ENCODE data around the gene FRMD4A.
"Not testable (repeated sequence)": the region's sequence is repeated elsewhere in the genome, so short reads cannot be mapped to it uniquely, and the experiment has no call there.

Gene FRMD4A

GRCh38 chr10:13939391-13939790, 391.3 kb downstream of the FRMD4A start:
- DNase-seq = no peak

GRCh38 chr10:13938950-13939349, 391.8 kb downstream of the FRMD4A start:
- DNase-seq = no peak

DNA sequence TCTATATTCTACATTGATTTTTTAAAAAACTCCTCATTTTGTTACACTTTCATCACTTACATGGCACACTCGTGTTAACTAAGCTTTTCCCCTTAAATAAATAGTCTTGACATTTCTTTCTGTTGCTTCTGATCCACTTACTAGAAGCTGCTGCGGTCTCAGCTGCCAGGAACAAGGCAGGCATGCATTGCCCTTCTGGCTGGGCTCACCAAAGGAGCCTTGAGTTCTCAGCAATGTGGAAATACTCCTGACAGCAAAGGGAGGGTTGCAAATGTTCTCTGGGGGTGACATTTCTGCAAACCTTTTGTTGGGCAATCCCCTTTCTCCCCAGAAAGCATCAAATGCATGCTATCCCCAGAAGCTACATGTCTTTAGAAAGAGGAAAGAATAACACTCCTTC, 393.9 kb downstream of the FRMD4A start:
- DNase-seq = no peak

DNA sequence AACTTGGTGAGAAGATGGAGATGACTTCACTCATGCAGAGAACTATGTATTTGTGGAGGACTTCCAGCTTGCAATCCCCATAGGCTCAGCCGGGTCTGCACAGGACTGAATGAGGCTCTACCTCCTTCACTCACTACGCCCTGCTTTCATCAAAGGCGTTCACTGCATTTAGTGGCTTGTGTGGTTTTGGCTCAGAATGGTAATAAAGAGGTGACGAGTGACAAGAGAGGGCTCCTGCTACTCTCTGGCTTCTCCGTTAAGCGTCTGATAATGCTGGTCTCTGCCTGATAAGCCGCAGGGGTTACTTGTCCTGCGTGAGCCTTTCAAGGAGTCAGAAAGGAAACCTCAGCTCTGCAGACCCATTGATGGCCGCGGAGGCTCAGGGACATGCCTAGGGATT, 400.6 kb downstream of the FRMD4A start:
- DNase-seq = no peak

DNA sequence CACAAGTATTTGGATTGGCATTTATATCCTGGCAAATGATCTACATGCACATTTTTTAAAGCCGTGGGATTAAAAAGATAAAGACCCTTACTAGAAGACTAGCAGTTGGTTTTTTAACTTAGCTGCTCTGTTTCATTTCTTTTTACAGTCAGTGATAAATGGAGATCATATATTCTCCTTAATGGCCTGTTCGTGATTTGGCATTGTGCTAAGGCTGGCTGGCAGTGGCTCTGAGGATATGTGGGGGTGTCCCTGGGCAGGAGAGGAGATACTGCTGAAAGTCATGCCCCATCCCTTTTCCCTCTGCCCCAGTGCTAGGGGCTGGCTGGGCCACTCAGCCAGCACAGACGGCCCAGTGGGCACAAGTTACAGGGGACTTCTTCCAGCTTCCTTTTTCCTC, 402.3 kb downstream of the FRMD4A start:
- DNase-seq = no peak

DNA sequence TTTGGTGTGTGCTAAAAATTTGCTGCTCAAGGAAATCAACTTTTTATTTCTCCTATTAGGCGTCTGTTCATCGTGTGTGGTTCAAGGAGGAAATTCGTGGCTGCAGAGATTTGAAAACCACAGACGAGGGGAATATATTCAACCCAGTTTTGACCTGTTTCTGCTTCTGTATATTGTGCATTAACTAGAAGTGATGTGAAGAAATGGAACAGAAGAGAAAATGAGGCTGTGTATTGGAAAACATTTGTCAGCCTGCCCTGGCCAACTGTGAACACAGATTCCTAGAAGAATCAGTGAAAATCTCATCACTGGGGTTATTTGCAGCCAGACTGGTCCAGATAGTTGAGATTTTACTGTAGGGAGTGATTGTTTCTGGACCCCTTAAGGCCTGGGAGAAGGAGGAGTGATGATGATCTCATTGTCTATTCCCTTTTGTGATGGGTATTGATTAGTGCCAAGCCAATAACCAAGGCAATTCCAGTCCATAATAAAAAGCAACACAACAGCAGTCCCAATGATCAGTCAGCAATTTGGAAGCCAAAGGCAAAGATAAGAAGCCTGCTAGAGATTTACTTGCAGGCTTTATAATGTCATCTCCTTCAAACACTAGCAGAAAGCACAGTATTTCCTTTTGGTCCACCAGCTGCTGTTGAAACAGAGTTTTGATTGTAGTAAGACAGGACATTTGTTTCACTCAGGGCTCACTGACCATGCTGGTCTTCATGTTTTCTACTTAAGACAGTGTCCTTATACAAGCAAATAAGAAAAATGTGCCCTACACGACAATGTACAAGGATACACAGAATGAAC, 404.5 kb downstream of the FRMD4A start:
- no peak for DNase-seq

DNA sequence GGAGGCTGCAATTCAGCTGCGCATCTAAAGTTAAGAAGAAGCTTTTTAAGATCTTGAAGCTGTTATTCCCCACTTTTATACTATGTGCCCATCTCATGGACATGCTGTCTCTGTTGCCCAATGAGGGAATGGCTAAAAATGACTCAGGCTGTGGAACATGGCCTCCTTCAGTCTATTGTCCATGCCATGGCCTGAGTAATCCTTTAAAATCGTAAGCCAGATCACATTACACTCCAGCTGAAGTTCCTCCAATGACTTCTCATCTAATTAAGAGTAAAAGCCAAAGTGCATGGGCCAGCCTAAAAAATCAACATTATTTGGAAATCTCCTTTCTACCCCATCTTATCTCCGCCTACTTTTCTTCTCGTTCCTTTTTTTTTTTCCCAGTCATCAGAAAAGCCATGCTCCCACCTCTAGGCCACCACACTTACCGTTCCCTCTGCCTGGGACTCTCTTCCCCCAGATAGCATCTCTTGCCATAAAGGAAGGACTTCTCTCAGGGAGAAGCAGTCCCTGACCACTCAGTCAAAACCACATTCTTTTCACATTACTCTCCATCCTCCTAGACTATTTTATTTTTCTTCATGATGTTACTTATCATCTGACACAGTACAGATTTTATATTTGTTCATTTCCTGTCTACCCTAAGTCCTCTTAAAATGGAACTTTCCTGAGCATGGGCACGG, 406.5 kb downstream of the FRMD4A start:
- DNase-seq = no peak

GRCh38 chr10:13922586-13922985, 408.1 kb downstream of the FRMD4A start:
- no peak for DNase-seq

DNA sequence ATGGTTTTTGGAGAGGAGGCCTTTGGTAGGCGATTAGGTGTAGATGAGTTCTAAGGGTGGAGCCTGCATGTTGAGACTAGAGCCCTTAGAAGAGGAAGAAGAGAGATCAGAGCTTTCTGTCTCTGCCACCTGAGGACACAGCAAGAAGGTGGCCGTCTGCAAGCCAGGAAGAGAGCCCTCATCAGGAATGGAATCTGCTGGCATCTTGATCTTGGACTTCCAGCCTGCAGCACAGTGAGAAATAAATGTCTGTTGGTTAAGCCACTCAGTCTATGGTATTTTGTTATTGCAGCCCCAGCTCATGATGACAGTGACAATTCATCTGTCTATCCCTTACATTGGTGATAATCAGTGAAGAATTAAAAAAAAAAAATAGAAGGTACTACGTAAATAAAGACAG, 408.8 kb downstream of the FRMD4A start:
- no peak for DNase-seq

GRCh38 chr10:13921131-13921530, 409.6 kb downstream of the FRMD4A start:
- DNase-seq = not testable (repeated sequence)

DNA sequence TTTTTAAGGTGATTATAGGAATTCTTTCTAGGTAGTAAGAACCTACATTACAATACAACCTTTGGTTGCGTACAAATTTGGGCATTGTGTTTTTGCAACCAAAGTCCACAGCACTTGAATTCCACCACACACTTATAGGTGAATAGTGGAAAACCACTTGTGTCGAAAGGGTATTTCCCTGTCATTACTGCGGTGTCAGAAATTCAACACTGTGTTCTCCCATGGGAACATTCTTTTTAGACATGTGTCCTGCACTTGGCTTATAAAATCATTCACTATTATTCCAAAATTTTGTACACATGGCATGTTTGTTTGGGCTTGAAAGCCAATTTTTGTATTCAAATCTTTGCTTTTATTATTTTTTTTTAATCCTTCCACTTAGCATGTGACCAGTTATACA, 410.3 kb downstream of the FRMD4A start:
- DNase-seq = no peak

DNA sequence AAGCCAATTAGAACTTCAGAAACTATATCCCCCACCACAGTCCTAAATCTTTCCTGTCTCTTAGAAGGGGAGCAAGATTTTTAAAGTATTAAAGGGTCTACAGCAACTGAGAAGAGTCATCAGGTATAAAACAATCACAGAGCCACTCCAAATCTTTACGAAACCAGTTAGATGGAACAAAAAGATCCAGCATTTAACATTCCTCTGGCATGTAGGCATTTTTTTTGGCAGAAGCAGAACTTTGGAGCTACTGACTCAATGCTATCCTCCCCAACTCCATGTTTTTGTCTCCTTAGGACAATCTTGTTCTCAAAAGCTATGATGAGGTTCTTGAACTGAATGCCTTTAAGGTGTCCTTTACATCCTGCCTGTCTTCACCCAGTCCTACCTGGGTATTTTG, 410.7 kb downstream of the FRMD4A start:
- no peak for DNase-seq

GRCh38 chr10:13917791-13918190, 412.9 kb downstream of the FRMD4A start:
- no peak for DNase-seq

DNA sequence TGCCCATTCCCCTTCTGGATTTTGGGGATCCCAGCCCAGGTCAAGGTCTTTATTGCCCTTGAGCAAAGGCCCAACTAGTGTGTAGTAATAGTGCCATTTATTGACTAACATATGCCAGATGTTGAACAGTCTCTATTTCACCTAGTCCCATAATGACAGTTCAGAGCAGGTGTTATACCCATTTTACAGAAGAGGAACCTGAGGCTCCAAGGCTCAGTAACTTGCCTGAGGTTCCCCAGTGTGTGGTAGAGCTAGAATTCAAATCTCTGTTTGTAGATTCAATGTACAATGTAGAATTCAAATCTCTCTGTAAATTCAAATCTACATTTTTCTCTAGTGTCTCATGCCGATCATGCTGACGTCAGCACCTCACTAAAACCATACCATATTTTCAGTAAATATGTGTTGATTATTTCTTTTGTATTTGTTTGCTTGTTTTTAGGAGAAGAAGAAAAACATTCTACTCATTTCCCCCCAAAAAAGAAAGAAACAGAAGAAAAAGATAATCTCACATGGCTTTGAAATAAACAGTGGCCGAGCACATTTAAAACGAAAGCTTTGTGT, 414.3 kb downstream of the FRMD4A start:
- DNase-seq = no peak

DNA sequence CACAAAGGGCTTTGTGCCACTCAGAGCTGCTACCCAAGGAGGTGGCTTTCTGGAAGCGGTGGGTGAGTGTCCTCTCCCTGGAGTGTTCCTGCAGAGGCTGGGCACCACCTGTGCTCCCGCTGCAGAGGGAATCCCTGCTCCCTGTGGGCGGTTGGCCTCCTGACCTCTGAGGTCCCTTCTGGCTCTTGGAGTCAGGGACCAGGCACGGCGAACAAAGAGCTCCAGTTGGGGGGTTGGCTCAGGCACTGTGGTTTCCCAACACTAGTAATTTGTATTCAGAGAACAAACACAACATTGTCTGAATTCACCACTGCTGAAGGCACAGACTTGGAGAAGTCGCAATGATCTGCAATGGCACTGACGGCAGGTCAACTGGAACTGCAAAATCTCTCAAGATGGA, 415.0 kb downstream of the FRMD4A start:
- no peak for DNase-seq

GRCh38 chr10:13913897-13914296, 416.8 kb downstream of the FRMD4A start:
- DNase-seq = no peak

DNA sequence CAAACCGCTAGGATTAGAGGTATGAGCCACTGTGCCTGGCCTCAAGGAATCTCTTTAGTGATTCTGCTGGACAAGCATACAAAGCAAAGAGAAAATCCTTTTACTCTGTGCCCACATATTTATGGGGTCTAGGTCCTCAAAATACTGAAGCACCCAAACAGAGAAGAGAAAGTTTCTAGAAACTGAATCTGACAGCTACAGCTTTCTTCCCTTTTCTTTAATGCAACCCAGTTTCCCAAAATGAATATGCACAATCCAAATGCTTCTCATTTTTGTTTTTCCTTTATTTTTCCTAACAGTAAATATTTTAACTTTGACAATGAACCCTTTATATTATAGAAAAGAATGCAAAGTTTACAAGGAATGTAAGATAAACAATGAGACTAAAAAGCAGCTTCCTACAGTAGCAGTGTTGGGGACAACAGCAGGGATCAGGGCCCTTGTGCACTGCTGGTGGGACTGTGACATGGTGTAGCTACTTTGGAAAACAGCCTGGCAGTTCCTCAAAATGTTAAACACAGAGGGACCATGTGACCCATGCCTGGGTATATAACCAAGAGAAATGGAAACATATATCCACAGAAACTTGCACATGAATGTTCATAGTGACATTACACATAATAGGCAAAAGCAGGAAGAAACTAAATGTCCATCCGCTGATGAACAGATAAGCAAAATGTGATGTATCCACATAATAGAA, 418.8 kb downstream of the FRMD4A start:
- no peak for DNase-seq

DNA sequence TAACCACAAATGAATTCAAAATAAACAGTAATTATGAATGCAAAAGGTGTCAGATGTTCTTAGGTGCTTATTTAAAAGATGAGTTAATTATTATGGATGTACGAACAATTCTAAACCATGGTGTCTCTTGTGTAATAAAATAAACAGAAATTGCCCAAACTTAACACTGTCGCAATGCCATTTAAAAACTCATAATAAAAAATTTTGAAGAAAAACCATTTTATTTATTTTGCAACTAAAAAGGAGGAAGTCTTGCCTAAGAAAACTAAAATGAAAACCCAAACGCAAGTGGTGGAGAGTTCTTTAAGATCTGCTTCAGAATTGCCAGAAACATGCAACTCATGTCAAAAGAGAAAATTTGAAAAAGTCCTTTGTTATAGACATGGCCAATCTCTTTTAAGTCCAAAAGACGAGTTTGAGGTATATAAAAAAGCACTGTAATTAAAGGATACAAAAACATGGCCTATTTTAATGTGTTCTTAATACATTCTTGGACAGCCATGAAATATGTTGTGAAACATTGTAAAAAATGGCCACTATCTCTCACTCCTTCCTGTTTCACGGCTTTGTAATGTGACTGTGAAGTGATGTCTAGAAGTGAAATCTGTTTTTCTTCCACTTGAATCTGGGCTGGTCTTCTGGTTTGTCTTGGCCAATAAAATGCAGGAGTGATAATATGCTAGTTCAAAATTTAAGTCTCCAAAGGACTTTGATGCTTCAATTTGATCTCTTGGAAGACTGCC, 421.0 kb downstream of the FRMD4A start:
- DNase-seq = no peak

GRCh38 chr10:13908475-13908874, 422.2 kb downstream of the FRMD4A start:
- DNase-seq = no peak

GRCh38 chr10:13907570-13907969, 423.2 kb downstream of the FRMD4A start:
- DNase-seq = no peak

GRCh38 chr10:13905281-13905680, 425.4 kb downstream of the FRMD4A start:
- DNase-seq = no peak

DNA sequence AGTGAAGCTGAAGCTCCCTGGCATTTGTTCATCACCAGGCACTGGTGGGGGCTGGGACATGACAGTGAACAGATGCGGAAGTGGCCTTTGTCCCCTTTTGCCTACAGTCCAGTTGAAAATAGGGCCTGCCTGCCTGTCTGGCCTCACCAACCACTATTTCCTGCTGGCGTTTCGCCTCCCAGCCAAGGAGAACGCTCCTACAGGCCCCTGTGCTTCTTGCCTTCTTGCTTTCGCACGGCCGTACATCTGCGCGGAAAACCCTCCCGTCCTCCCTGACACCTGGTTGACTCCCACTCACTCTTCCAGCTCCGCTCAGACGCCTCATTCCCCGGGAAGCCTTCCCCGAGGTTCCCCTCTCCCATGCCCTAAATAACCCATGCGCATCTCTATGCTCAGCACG, 426.7 kb downstream of the FRMD4A start:
- no peak for DNase-seq
